Neuronal stem cell (in vitro differentiated cells): ENCODE data around the gene AGO3.

ENCODE experiments used
- DNase-seq: peaks from one replicate; pipeline ENCODE4 v3.0.0-alpha.2; 2013; ENCODE audit warnings: low spot score
- H2AFZ ChIP-seq: one replicate; pipeline ENCODE4 v1.6.1; 2013; ENCODE audit warnings: mild to moderate bottlenecking, low read length, inconsistent platforms
- H2AK5ac ChIP-seq: 2 replicates; pipeline ENCODE4 v1.6.1; 2013; ENCODE audit warnings: low read depth, mild to moderate bottlenecking, inconsistent platforms, low read length, moderate library complexity, mixed read lengths
- H2BK120ac ChIP-seq: 2 replicates; pipeline ENCODE4 v1.6.1; 2013; ENCODE audit warnings: low read depth, mild to moderate bottlenecking, inconsistent platforms, low read length, moderate library complexity, mixed read lengths
- H2BK12ac ChIP-seq: one replicate; pipeline ENCODE4 v1.6.1; 2013; ENCODE audit warnings: low read length, inconsistent platforms
- H2BK15ac ChIP-seq: 2 replicates; pipeline ENCODE4 v1.6.1; 2013; ENCODE audit warnings: mild to moderate bottlenecking, low read length, inconsistent platforms, mixed read lengths
- H2BK5ac ChIP-seq: one replicate; pipeline ENCODE4 v1.6.1; 2013; ENCODE audit warnings: inconsistent platforms, mild to moderate bottlenecking, low read length, moderate library complexity
- H3K14ac ChIP-seq: one replicate; pipeline ENCODE4 v1.6.1; 2013; ENCODE audit warnings: low read length, inconsistent platforms
- H3K18ac ChIP-seq: 2 replicates; pipeline ENCODE4 v1.6.1; 2013; ENCODE audit warnings: low read length, inconsistent platforms
- H3K23ac ChIP-seq: 2 replicates; pipeline ENCODE4 v1.6.1; 2013; ENCODE audit warnings: low read depth, mild to moderate bottlenecking, mixed read lengths, low read length, inconsistent platforms; ENCODE audit not compliant: poor library complexity
- H3K27ac ChIP-seq: replicated peaks from 3 replicates; pipeline ENCODE4 v1.5.1; 2013; ENCODE audit warnings: low read length, inconsistent platforms
- H3K27me3 ChIP-seq, 3 experiments: 2 replicates each; pipeline ENCODE4 v1.6.1; 2013; ENCODE audit warnings: low read length in 3 of 3, mild to moderate bottlenecking in 2 of 3, inconsistent platforms in 1 of 3, low read depth in 1 of 3, mixed read lengths in 1 of 3, moderate library complexity in 1 of 3; ENCODE audit not compliant: control insufficient read depth in 3 of 3, insufficient read depth in 3 of 3
- H3K36me3 ChIP-seq, 2 donors: replicated peaks in 1 of 2; 2 replicates each; pipeline ENCODE4 v1.6.1; 2013; ENCODE audit warnings: low read length in 2 of 2; ENCODE audit not compliant: control insufficient read depth in 2 of 2, insufficient read depth in 2 of 2
- H3K4ac ChIP-seq: 2 replicates; pipeline ENCODE4 v1.6.1; 2013; ENCODE audit warnings: inconsistent platforms, mild to moderate bottlenecking, low read length, moderate library complexity
- H3K4me1 ChIP-seq, 2 donors: 1 replicate in 1 of 2; 2 replicates in 1 of 2; pipeline ENCODE4 v1.6.1; 2013; ENCODE audit warnings: low read length in 2 of 2, low read depth in 1 of 2; ENCODE audit not compliant: control insufficient read depth in 2 of 2, insufficient read depth in 1 of 2
- H3K4me2 ChIP-seq: one replicate; pipeline ENCODE4 v1.6.1; 2013; ENCODE audit warnings: mild to moderate bottlenecking, low read length, inconsistent platforms; ENCODE audit not compliant: insufficient read depth, poor library complexity, severe bottlenecking
- H3K4me3 ChIP-seq, 2 donors: 2 replicates each; pipeline ENCODE4 v1.5.1; 2013; ENCODE audit warnings: low read length in 2 of 2, mild to moderate bottlenecking in 2 of 2, inconsistent platforms in 1 of 2, moderate library complexity in 1 of 2
- H3K79me1 ChIP-seq: one replicate; pipeline ENCODE4 v1.6.1; 2013; ENCODE audit warnings: low read depth, mild to moderate bottlenecking, inconsistent platforms, low read length, moderate library complexity
- H3K9ac ChIP-seq: one replicate; pipeline ENCODE4 v1.6.1; 2013; ENCODE audit warnings: mild to moderate bottlenecking, low read depth, low read length, inconsistent platforms; ENCODE audit not compliant: poor library complexity
- H3K9me3 ChIP-seq, 2 donors: replicated peaks in 1 of 2; 2 replicates each; pipeline versions ENCODE3 to v1.6.1; 2013; ENCODE audit warnings: low read length in 2 of 2, mild to moderate bottlenecking in 2 of 2, inconsistent platforms in 1 of 2, low read depth in 1 of 2, mixed read lengths in 1 of 2, moderate library complexity in 1 of 2; ENCODE audit not compliant: control insufficient read depth in 2 of 2, insufficient read depth in 1 of 2
- H4K8ac ChIP-seq: one replicate; pipeline ENCODE4 v1.6.1; 2013; ENCODE audit warnings: low read depth, mild to moderate bottlenecking, inconsistent platforms, low read length, moderate library complexity
- H4K91ac ChIP-seq: one replicate; pipeline ENCODE4 v1.6.1; 2013; ENCODE audit warnings: low read length, low read depth, mild to moderate bottlenecking, inconsistent platforms; ENCODE audit not compliant: poor library complexity
- WGBS, 2 donors: extraction: QIAGEN DNeasy Blood & Tissue Kit; methylation state at CpG; one replicate each; pipeline ENCODE4 v1.1.7; 2013; ENCODE audit warnings: missing lambda C conversion rate in 2 of 2, mixed read lengths in 1 of 2; ENCODE audit not compliant: insufficient read length in 2 of 2, insufficient replicate concordance in 1 of 2; ENCODE audit errors: extremely low coverage in 2 of 2; 5-methylcytosine and 5-hydroxymethylcytosine counted together

AGO3 gene

DNA sequence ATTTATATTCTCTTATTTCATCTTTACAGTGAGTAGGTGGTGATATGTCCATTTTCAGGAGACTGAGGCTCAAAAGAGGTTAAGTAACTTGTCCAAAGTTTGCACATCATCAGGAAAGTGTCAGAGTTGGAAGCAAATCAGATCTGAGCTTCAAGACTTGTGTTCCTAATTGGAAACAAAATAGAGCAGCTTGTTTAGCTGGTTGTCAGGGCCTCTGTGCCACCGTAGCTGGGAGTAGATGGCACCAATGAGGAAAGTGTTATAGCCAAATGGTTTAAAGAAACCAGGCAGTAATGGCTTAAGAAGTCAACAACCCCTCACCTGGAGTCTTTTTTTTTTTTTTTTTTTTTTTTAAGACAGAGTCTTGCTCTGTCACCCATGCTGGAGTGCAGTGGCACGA, 28.2 kb upstream of the AGO3 start:
- Histone ChIP-seq H3K4me2 (no peak overlapping the region), H2BK120ac (no peak overlapping the region), H2BK12ac (no peak overlapping the region), H2AK5ac (no peak overlapping the region), H3K23ac (no peak overlapping the region), H3K27me3 (no peaks in the 10 kb centered on the region), H3K14ac (no peak overlapping the region), H4K8ac (no peak overlapping the region), H3K4me1 (no peaks in the 10 kb centered on the region), H3K9me3 (no peaks in the 10 kb centered on the region), H3K36me3 (peaks cover 22 to 95% of the 10 kb centered on the region in 2 donors), H3K27ac (no peak overlapping the region), H2AFZ (no peak overlapping the region), H3K4ac (no peak overlapping the region), H3K4me3 (no peak overlapping the region), H3K79me1 (no peaks in the 10 kb centered on the region), H3K9ac (no peak overlapping the region), H2BK5ac (no peak overlapping the region), H3K18ac (no peak overlapping the region), H2BK15ac (no peak overlapping the region), H4K91ac (no peak overlapping the region)
- no peak for DNase-seq
- WGBS, 2 donors, result no CpG with 5 or more reads among the region's 2 CpGs

GRCh38 chr1:35914717-35915116, 16.2 kb upstream of the AGO3 start:
- Histone ChIP-seq H3K4me1 (peaks cover 0 to 2% of the 10 kb centered on the region in 2 donors), H3K4me3 (no peak overlapping the region), H3K23ac (no peak overlapping the region), H3K9me3 (no peaks in the 10 kb centered on the region), H3K27ac (no peak overlapping the region), H4K8ac (no peak overlapping the region), H2AK5ac (no peak overlapping the region), H3K9ac (no peak overlapping the region), H3K4me2 (no peak overlapping the region), H3K4ac (no peak overlapping the region), H3K18ac (no peak overlapping the region), H3K27me3 (no peaks in the 10 kb centered on the region), H2BK120ac (no peak overlapping the region), H2BK15ac (no peak overlapping the region), H3K14ac (no peak overlapping the region), H3K36me3 (peaks cover 45 to 96% of the 10 kb centered on the region in 2 donors), H4K91ac (no peak overlapping the region), H2BK12ac (no peak overlapping the region), H2BK5ac (no peak overlapping the region), H3K79me1 (no peaks in the 10 kb centered on the region), H2AFZ (no peak overlapping the region)
- no CpG with 5 or more reads among the region's 1 CpG for WGBS, 2 donors
- no peak for DNase-seq

- Histone ChIP-seq H2BK5ac (no peak overlapping the region), H3K23ac (no peak overlapping the region), H2AFZ (no peak overlapping the region), H3K27ac (no peak overlapping the region), H3K27me3 (no peaks in the 10 kb centered on the region), H3K4me3 (no peak overlapping the region), H3K4me1 (peaks cover 0 to 2% of the 10 kb centered on the region in 2 donors), H3K14ac (no peak overlapping the region), H3K4me2 (no peak overlapping the region), H3K79me1 (no peaks in the 10 kb centered on the region), H4K91ac (no peak overlapping the region), H3K9me3 (no peaks in the 10 kb centered on the region), H2AK5ac (no peak overlapping the region), H4K8ac (no peak overlapping the region), H3K36me3 (peaks cover 46 to 95% of the 10 kb centered on the region in 2 donors), H2BK15ac (no peak overlapping the region), H2BK12ac (no peak overlapping the region), H2BK120ac (no peak overlapping the region), H3K18ac (no peak overlapping the region), H3K4ac (no peak overlapping the region), H3K9ac (no peak overlapping the region)
- DNase-seq, result no peak
- no CpG with 5 or more reads among the region's 2 CpGs for WGBS, 2 donors
Measured at GRCh38 chr1:35915693-35916092, 15.2 kb upstream of the AGO3 start.

DNA sequence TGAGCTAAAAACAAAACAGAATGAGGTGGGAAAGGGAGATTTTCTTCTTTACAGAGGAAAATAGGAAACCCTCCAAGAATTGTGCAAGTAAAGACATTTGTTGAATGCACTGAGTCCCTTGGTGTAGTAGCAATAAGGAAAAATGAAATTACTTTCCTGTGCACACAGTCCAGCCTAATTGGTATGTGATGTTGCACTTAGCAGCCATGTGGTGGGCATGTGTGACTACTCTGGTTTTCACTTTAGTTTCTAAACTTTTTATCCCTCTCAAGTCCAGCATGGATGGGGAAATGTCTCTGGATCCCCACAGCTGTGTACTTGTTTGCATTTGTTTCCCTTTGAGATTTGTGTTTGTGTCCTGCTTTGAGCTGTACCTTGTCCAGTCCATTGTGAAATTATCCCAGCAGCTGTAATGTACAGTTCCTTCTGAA, 7.1 kb upstream of the AGO3 start:
- Histone ChIP-seq H3K9ac (no peak overlapping the region), H2BK15ac (no peak overlapping the region), H3K14ac (no peak overlapping the region), H2BK12ac (no peak overlapping the region), H2BK120ac (no peak overlapping the region), H2BK5ac (no peak overlapping the region), H3K4ac (no peak overlapping the region), H3K27me3 (no peaks in the 10 kb centered on the region), H2AFZ (no peak overlapping the region), H2AK5ac (no peak overlapping the region), H3K4me2 (no peak overlapping the region), H3K9me3 (no peaks in the 10 kb centered on the region), H3K36me3 (peaks cover 19 to 54% of the 10 kb centered on the region in 2 donors), H3K27ac (no peak overlapping the region), H3K79me1 (no peaks in the 10 kb centered on the region), H4K91ac (no peak overlapping the region), H3K4me1 (no peaks in the 10 kb centered on the region), H4K8ac (no peak overlapping the region), H3K4me3 (no peak overlapping the region), H3K18ac (no peak overlapping the region), H3K23ac (no peak overlapping the region)
- no peak for DNase-seq
